ENCODE data around the gene WWOX.
A peak's percentile ranks its signal among the peaks of the same experiment; 100 is the strongest.

DNA sequence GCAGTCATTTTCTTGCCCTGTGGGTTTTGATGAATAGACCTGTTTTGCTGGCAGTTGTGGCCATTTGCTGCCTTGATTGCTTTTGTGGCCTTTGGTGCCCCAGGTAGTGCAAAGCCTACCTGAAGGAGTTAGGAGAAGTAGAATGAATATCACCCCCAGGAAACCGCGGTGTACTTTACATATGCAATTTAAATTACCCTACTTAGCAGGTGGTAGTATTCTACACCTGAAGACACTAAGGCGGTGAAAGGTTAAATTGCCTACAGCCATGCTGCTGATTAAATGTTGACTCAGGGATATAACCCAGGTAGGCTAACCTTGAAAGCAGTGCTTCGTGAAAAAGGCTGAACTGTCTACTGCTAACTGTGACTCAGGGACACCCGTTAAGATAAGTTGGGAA, 27.2 kb upstream of the WWOX start:
- TF ChIP-seq JUN (IDR thresholded peaks at IDR 0.05; ENCODE audit: low read depth, low read length) (no peak), SP1 (IDR thresholded peaks at IDR 0.05; ENCODE audit: low read depth, low read length) (peak; percentile 87), HDAC2 (IDR thresholded peaks at IDR 0.05; ENCODE audit: borderline replicate concordance in 1 of 2, low read depth in 2 of 2, low read length in 2 of 2) (peak; percentile 17 to 69; a peak in 2 of 4 replicates), MAX (IDR thresholded peaks at IDR 0.05) (0 out of 2 replicates have a peak, but pooled peaks have one; percentile 27), EGR1 (IDR thresholded peaks at IDR 0.05; ENCODE audit: borderline replicate concordance, low read depth, low read length) (0 out of 2 replicates have a peak, but pooled peaks have one; percentile 52), CEBPB (IDR thresholded peaks at IDR 0.05; ENCODE audit: low read depth, low read length) (no peak), POLR2A (IDR thresholded peaks at IDR 0.05; ENCODE audit: control extremely low read depth in 1 of 2, low read depth in 2 of 2, low read length in 2 of 2) (no peak), SP4 (IDR thresholded peaks at IDR 0.05; ENCODE audit: low read length) (no peak), EP300 (IDR thresholded peaks at IDR 0.05; ENCODE audit: borderline replicate concordance in 1 of 2, low read depth in 2 of 2, low read length in 2 of 2) (peak in 1 of 2 experiments; percentile 62; a peak in 1 of 3 replicates), RFX5 (IDR thresholded peaks at IDR 0.05; ENCODE audit: borderline replicate concordance, low read depth, low read length) (no peak), TBP (IDR thresholded peaks at IDR 0.05; ENCODE audit: low read depth, low read length) (no peak)
- TF ChIP-seq, protein P1, sequence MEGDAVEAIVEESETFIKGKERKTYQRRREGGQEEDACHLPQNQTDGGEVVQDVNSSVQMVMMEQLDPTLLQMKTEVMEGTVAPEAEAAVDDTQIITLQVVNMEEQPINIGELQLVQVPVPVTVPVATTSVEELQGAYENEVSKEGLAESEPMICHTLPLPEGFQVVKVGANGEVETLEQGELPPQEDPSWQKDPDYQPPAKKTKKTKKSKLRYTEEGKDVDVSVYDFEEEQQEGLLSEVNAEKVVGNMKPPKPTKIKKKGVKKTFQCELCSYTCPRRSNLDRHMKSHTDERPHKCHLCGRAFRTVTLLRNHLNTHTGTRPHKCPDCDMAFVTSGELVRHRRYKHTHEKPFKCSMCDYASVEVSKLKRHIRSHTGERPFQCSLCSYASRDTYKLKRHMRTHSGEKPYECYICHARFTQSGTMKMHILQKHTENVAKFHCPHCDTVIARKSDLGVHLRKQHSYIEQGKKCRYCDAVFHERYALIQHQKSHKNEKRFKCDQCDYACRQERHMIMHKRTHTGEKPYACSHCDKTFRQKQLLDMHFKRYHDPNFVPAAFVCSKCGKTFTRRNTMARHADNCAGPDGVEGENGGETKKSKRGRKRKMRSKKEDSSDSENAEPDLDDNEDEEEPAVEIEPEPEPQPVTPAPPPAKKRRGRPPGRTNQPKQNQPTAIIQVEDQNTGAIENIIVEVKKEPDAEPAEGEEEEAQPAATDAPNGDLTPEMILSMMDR (IDR thresholded peaks at IDR 0.05; ENCODE audit: control extremely low read depth in 1 of 3, insufficient read depth in 1 of 3, low read depth in 1 of 3, low read length in 3 of 3) = no peak
- TF ChIP-seq, protein P2, sequence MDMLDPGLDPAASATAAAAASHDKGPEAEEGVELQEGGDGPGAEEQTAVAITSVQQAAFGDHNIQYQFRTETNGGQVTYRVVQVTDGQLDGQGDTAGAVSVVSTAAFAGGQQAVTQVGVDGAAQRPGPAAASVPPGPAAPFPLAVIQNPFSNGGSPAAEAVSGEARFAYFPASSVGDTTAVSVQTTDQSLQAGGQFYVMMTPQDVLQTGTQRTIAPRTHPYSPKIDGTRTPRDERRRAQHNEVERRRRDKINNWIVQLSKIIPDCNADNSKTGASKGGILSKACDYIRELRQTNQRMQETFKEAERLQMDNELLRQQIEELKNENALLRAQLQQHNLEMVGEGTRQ (IDR thresholded peaks at IDR 0.05; ENCODE audit: low read length) = no peak

Measured in H1 (cell line).